HUES6 (cell line): ENCODE results near the gene RHOBTB3.

Experiments
- H3K27ac ChIP-seq: 2 replicates; pipeline ENCODE4 v1.7.0; 2013; ENCODE audit warnings: low read depth, mild to moderate bottlenecking, low read length, inconsistent platforms
- H3K27me3 ChIP-seq: 2 replicates; pipeline ENCODE4 v1.6.1; 2013; ENCODE audit warnings: low read length; ENCODE audit not compliant: control insufficient read depth, insufficient read depth
- H3K36me3 ChIP-seq: 2 replicates; pipeline ENCODE4 v1.6.1; 2013; ENCODE audit warnings: low read length; ENCODE audit not compliant: control insufficient read depth, insufficient read depth
- H3K4me1 ChIP-seq: 2 replicates; pipeline ENCODE4 v1.6.1; 2013; ENCODE audit warnings: low read length; ENCODE audit not compliant: control insufficient read depth, insufficient read depth
- H3K4me3 ChIP-seq: 2 replicates; pipeline ENCODE4 v1.5.1; 2013; ENCODE audit warnings: low read depth, low read length
- H3K9ac ChIP-seq: one replicate; pipeline ENCODE4 v1.6.1; 2013; ENCODE audit warnings: mild to moderate bottlenecking, low read length
- H3K9me3 ChIP-seq: 2 replicates; pipeline ENCODE4 v1.6.1; 2013; ENCODE audit warnings: low read depth, low read length; ENCODE audit not compliant: control insufficient read depth, insufficient read depth

RHOBTB3 gene

DNA sequence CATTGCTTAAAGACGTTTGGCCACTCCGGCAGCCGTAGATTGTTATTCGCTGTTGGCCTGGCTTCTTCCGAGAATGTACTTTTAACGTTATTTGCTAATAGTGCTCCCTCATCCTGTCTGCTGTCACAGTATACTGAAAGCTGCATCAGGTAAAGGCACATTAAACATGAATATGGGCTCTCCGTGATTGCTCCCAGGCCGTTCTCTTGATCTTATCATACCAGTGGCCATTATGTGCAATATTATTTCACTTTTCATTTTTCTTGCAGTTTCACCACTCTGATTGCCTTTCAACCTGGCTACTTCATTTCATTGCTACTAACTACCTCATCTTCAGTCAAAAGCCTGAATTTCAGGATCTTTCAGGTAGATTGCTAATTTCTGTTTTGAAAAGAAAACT is 57.4 kb downstream of the RHOBTB3 start:
- Histone ChIP-seq H3K9ac (no peak overlapping the region), H3K36me3 (peaks cover 2% of the 10 kb centered on the region; the same call in 1 of the 2 replicates), H3K4me1 (no peaks in the 10 kb centered on the region; the same call in 1 of the 2 replicates), H3K27ac (no peak overlapping the region), H3K27me3 (no peaks in the 10 kb centered on the region), H3K9me3 (no peaks in the 10 kb centered on the region), H3K4me3 (no peak overlapping the region)

DNA sequence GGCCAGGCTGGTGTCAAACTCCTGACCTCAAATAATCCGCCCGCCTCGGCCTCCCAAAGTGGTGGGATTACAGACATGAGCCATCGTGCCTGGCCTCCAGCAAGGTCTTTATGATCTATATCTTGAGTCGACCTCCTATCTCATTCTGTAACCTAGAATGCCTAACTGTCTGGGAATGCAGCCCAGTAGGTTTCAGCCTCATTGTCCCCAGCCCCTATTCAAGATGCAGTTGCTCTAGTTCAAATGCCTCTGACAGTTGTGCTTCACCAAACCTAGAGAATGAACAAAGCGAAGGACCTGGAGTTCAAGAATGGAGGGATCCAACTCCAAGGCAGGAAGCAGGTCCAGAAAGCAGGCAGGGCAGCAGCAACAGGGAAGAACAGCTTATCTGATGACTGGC is 60.6 kb downstream of the RHOBTB3 start:
- H3K9ac ChIP-seq, result no peak overlapping the region
- no peaks in the 10 kb centered on the region for H3K27me3 ChIP-seq
- no peak overlapping the region; the same call in 1 of the 2 replicates for H3K27ac ChIP-seq
- no peaks in the 10 kb centered on the region; the same call in 1 of the 2 replicates for H3K36me3 ChIP-seq
- H3K9me3 ChIP-seq, result no peaks in the 10 kb centered on the region
- no peak overlapping the region for H3K4me3 ChIP-seq
- peaks cover 4% of the 10 kb centered on the region; the same call in 1 of the 2 replicates for H3K4me1 ChIP-seq

- Histone ChIP-seq H3K27me3 (no peaks in the 10 kb centered on the region), H3K4me3 (no peak overlapping the region), H3K27ac (no peak overlapping the region; the same call in 1 of the 2 replicates), H3K9ac (no peak overlapping the region), H3K36me3 (no peaks in the 10 kb centered on the region; the same call in 1 of the 2 replicates), H3K9me3 (no peaks in the 10 kb centered on the region), H3K4me1 (peaks cover 4% of the 10 kb centered on the region; the same call in 1 of the 2 replicates)
Measured at GRCh38 chr5:95794070-95794516, 63.0 kb downstream of the RHOBTB3 start.

DNA sequence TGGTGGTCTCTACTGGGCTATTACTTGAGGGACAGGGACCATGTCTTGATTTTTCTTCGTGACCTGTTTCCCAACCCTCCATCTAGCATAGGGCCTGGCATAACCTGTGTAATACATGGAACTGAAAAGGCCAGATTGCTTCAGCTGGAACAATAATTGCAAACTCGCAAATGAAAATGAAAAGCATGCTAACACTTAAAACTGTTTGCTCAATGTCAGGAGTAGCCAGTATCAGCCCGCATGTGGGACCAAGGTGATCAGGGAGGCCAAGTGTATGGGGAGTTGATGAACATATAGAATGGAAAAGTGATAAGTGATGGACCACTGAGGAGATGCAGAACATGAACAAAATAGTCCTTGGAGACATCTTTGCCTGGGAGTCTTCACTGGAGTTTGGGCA is 66.2 kb downstream of the RHOBTB3 start:
- H3K27ac ChIP-seq, result no peak overlapping the region
- no peaks in the 10 kb centered on the region for H3K27me3 ChIP-seq
- no peaks in the 10 kb centered on the region for H3K9me3 ChIP-seq
- peaks cover 4% of the 10 kb centered on the region; the same call in 1 of the 2 replicates for H3K4me1 ChIP-seq
- H3K36me3 ChIP-seq, result no peaks in the 10 kb centered on the region
- H3K9ac ChIP-seq, result no peak overlapping the region
- no peak overlapping the region for H3K4me3 ChIP-seq

GRCh38 chr5:95798048-95798447 is 66.9 kb downstream of the RHOBTB3 start:
- Histone ChIP-seq H3K4me3 (no peak overlapping the region), H3K27ac (no peak overlapping the region), H3K9me3 (no peaks in the 10 kb centered on the region), H3K9ac (no peak overlapping the region), H3K27me3 (no peaks in the 10 kb centered on the region), H3K4me1 (peaks cover 4% of the 10 kb centered on the region; the same call in 1 of the 2 replicates), H3K36me3 (no peaks in the 10 kb centered on the region)

- no peak overlapping the region for H3K27ac ChIP-seq
- H3K9me3 ChIP-seq, result no peaks in the 10 kb centered on the region
- H3K4me1 ChIP-seq, result peaks cover 4% of the 10 kb centered on the region; the same call in 1 of the 2 replicates
- no peak overlapping the region for H3K4me3 ChIP-seq
- no peak overlapping the region for H3K9ac ChIP-seq
- no peaks in the 10 kb centered on the region for H3K36me3 ChIP-seq
- H3K27me3 ChIP-seq, result no peaks in the 10 kb centered on the region
Measured at GRCh38 chr5:95798545-95798944, 67.4 kb downstream of the RHOBTB3 start.

GRCh38 chr5:95799191-95799835 is 68.2 kb downstream of the RHOBTB3 start:
- no peaks in the 10 kb centered on the region for H3K4me1 ChIP-seq
- no peaks in the 10 kb centered on the region for H3K27me3 ChIP-seq
- H3K9me3 ChIP-seq, result no peaks in the 10 kb centered on the region

DNA sequence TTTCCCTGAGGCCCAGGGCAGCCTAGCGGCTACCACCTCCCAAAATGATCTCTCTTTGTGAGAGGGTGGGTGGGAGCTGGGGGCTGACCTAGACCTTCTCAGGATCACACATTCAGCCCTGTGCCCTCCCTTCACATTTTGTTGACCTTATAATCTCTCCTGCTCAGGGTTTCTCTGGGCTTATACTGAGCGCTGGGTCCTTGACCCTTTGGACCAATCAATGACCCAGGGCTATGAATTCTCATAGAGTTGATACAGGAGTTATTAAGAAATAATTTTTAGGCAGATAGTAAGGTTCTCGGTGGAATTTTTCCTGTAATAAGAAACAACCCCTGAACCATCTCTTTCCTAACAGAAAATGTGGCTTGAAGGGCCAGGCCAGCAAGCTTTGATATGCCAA is 69.4 kb downstream of the RHOBTB3 start:
- no peaks in the 10 kb centered on the region for H3K27me3 ChIP-seq
- H3K9me3 ChIP-seq, result 0 out of 2 replicates have a peak, but pooled peaks cover 3% of the 10 kb centered on the region
- H3K36me3 ChIP-seq, result no peaks in the 10 kb centered on the region

More at GRCh38 chr5:95799191-95799835, 68.2 kb downstream of the RHOBTB3 start:
- Histone ChIP-seq H3K9ac (no peak overlapping the region), H3K36me3 (no peaks in the 10 kb centered on the region), H3K4me3 (no peak overlapping the region), H3K27ac (no peak overlapping the region)

DNA sequence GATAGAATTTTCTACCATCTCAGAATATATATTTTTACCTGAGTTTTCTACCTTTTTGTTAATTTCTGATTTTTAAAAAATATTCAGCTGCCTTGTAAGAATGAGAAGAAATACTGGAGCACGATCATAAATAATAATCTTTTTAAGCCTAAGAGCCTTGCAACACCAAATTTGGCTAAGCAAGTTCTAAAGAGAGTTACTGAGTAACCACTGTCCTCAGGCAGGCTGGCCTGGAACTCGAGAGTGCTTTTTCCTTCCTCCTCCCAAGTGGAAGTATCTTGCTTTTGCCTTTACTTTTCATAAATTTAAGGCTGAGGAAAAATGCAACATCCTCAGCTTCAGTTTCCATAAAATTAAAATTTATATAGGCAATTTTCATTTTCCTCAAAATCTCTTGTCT is 70.4 kb downstream of the RHOBTB3 start:
- H3K4me1 ChIP-seq, result no peaks in the 10 kb centered on the region
- no peak overlapping the region for H3K27ac ChIP-seq
- H3K36me3 ChIP-seq, result no peaks in the 10 kb centered on the region
- H3K4me3 ChIP-seq, result no peak overlapping the region
- H3K9me3 ChIP-seq, result 0 out of 2 replicates have a peak, but pooled peaks cover 3% of the 10 kb centered on the region
- H3K9ac ChIP-seq, result no peak overlapping the region
- H3K27me3 ChIP-seq, result no peaks in the 10 kb centered on the region

More for the DNA sequence above, 69.4 kb downstream of the RHOBTB3 start:
- no peaks in the 10 kb centered on the region for H3K4me1 ChIP-seq
- no peak overlapping the region for H3K9ac ChIP-seq
- no peak overlapping the region for H3K4me3 ChIP-seq
- no peak overlapping the region for H3K27ac ChIP-seq

- no peaks in the 10 kb centered on the region for H3K36me3 ChIP-seq
- H3K4me1 ChIP-seq, result no peaks in the 10 kb centered on the region
Measured at GRCh38 chr5:95801961-95802360, 70.8 kb downstream of the RHOBTB3 start.

DNA sequence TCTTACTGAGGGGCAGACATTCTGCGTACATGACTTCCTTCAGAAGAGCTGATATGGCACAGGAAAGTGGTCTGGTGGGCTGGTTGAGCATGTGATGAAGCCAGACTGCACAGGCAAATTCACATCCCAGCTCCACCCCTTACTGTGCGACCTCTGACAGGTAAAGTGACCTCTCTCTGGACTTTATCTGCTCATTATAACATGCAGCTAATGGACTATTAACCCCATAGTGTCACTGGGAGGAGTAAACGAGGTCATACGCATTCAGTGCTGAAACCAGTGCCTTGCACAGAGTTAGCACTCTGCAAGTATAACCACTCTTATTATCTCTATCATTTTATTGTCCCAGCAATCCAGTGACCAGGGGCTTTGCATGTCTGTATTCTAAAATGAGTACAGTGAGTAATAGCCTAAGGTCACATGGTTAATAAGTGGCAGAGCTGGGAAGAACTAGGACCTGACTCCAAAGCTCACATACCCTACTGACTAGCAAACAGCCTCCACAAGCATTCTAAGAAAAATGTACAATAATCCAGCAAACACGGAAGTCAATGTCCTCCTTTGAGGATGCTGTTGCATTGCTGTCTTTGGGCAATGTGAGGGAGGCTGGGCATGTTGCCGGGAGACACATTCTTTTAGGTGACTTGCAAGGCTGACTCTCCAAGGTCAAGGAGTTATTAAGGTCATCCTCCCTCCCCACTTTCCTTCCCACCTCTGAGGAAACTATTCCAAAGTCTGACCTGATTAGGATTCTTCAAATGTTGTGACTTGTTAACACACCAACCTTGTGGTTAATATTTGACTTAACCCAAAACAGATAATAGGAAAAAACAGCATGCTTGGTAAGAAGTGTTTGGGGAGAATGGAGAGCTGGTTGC is 72.4 kb downstream of the RHOBTB3 start:
- H3K4me1 ChIP-seq, result peaks cover 2% of the 10 kb centered on the region; the same call in 1 of the 2 replicates
- no peaks in the 10 kb centered on the region for H3K36me3 ChIP-seq
- no peak overlapping the region for H3K27ac ChIP-seq
- 0 out of 2 replicates have a peak, but pooled peaks cover 3% of the 10 kb centered on the region for H3K9me3 ChIP-seq
- no peaks in the 10 kb centered on the region for H3K27me3 ChIP-seq
- H3K9ac ChIP-seq, result no peak overlapping the region
- H3K4me3 ChIP-seq, result no peak overlapping the region

More at GRCh38 chr5:95801961-95802360, 70.8 kb downstream of the RHOBTB3 start:
- Histone ChIP-seq H3K4me3 (no peak overlapping the region), H3K9me3 (0 out of 2 replicates have a peak, but pooled peaks cover 3% of the 10 kb centered on the region), H3K27ac (no peak overlapping the region), H3K27me3 (no peaks in the 10 kb centered on the region), H3K9ac (no peak overlapping the region)
